Lung (tissue), 12 donors: ENCODE results near the gene TTYH3. TPM values are rescaled to one million over a fixed set of nuclear protein-coding genes. Genes with fewer than 3 reads are reported as not detected.

ENCODE experiments used
- ATAC-seq: fragments of 200-7000 bp; cut with Tn5 transposase; one replicate; pipeline ENCODE4 v1.9.1; 2020; ENCODE audit warnings: moderate number of reproducible peaks; ENCODE audit not compliant: insufficient read depth, low FRiP score
- DNase-seq, 3 donors: peaks; one replicate each; pipeline ENCODE4 v3.0.0-alpha.2; 2013 to 2017
- H3K27ac ChIP-seq, 2 donors: one replicate each; pipeline ENCODE4 v1.5.1; 2013; ENCODE audit warnings: mild to moderate bottlenecking in 2 of 2, moderate library complexity in 2 of 2, control low read depth in 1 of 2, inconsistent platforms in 1 of 2, low read depth in 1 of 2, low read length in 1 of 2
- H3K27me3 ChIP-seq, 3 donors: one replicate each; pipeline ENCODE4 v1.5.1; 2013; ENCODE audit warnings: low read length in 2 of 3; ENCODE audit not compliant: control insufficient read depth in 3 of 3, insufficient read depth in 3 of 3
- H3K36me3 ChIP-seq, 4 donors: one replicate each; pipeline ENCODE4 v1.5.1; 2013; ENCODE audit warnings: low read length in 4 of 4, mild to moderate bottlenecking in 1 of 4, moderate library complexity in 1 of 4; ENCODE audit not compliant: control insufficient read depth in 4 of 4, insufficient read depth in 4 of 4
- H3K4me1 ChIP-seq, 5 donors: one replicate each; pipeline ENCODE4 v1.5.1; 2013; ENCODE audit warnings: low read length in 5 of 5, mild to moderate bottlenecking in 2 of 5, moderate library complexity in 1 of 5; ENCODE audit not compliant: control insufficient read depth in 5 of 5, insufficient read depth in 5 of 5
- H3K4me3 ChIP-seq: one replicate; pipeline ENCODE4 v1.5.1; 2013; ENCODE audit warnings: mild to moderate bottlenecking, control low read depth, moderate library complexity
- H3K9ac ChIP-seq, 2 donors: one replicate each; pipeline ENCODE4 v1.5.1; 2013; ENCODE audit warnings: low read length in 2 of 2, control low read depth in 1 of 2; ENCODE audit not compliant: insufficient read depth in 1 of 2
- H3K9me3 ChIP-seq, 4 donors: one replicate each; pipeline ENCODE4 v1.5.1; 2013; ENCODE audit warnings: low read length in 3 of 4, mild to moderate bottlenecking in 1 of 4, moderate library complexity in 1 of 4; ENCODE audit not compliant: control insufficient read depth in 4 of 4, insufficient read depth in 3 of 4
- CTCF ChIP-seq: IDR thresholded peaks from 2 replicates; pipeline ENCODE4 v1.5.1; 2012; ENCODE audit warnings: mild to moderate bottlenecking; ENCODE audit errors: control extremely low read depth, extremely low read depth
- WGBS, 2 donors: extraction: QIAGEN DNeasy Blood & Tissue Kit; methylation state at CpG; one replicate each; pipeline ENCODE4 v1.1.7; 2013; 5-methylcytosine and 5-hydroxymethylcytosine counted together
- polyA plus RNA-seq, 2 donors: library from polyadenylated mRNA; stranded (reverse); fragments of 200-250 nt; gene quantifications; one replicate each; pipeline ENCODE4 v1.2.1, GENCODE V29; 2013
- total RNA-seq, 2 donors: library from RNA; depleted of rRNA in 1 of 2; stranded (reverse); fragments of >200 nt in 1 of 2; gene quantifications; one replicate each; pipeline ENCODE4 v1.2.1, GENCODE V29; 2014 to 2021
- donor health status: control.
- donor health status: control.
- donor health status: Bipolar disorder and iron deficiency.
- donor health status: healthy.
- donor health status: DM: yes; HTN: yes; CAD: no.

The TTYH3 gene
- total and polyA plus RNA-seq, 4 donors = 14.3 to 74.0 (median 55.8) TPM

- Histone ChIP-seq H3K9me3 (no peaks in the 10 kb centered on the region), H3K4me3 (no peak overlapping the region), H3K9ac (no peak overlapping the region), H3K27me3 (no peaks in the 10 kb centered on the region), H3K36me3 (peaks cover 0 to 6% (median 2%) of the 10 kb centered on the region in 4 donors), H3K27ac (no peak overlapping the region), H3K4me1 (peaks cover 0 to 53% (median 24%) of the 10 kb centered on the region in 5 donors)
- DNase-seq (no peak), ATAC-seq (no peak)
- 76 to 80% methylated on average over 12 of the region's 12 CpGs for WGBS, 2 donors
- TF ChIP-seq CTCF = no peak
Observed at GRCh38 chr7:2713978-2714377, 82.2 kb downstream of the TTYH3 start.

Other genes with a start within 250 kb of the TTYH3 start
- gene CHST12, start 228.4 kb upstream of the TTYH3 start, total RNA-seq = 10 to 100 TPM; 17.9 to 30.9 TPM
- 10 to 100 TPM; 14.7 to 15.7 TPM for gene CHST12, start 228.4 kb upstream of the TTYH3 start, polyA plus RNA-seq
- gene GRIFIN, start 155.6 kb upstream of the TTYH3 start, total RNA-seq = not detected
- not detected for gene GRIFIN, start 155.6 kb upstream of the TTYH3 start, polyA plus RNA-seq
- gene LFNG, start 112.2 kb upstream of the TTYH3 start, total RNA-seq = 10 to 100 TPM; 11.5 to 47.6 TPM
- 10 to 100 TPM; 18.9 to 28.6 TPM for gene LFNG, start 112.2 kb upstream of the TTYH3 start, polyA plus RNA-seq
- 10 to 100 TPM; 28.7 to 29.4 TPM for gene BRAT1, start 76.5 kb upstream of the TTYH3 start, total RNA-seq
- 10 to 100 TPM; 23.2 to 30.4 TPM for gene BRAT1, start 76.5 kb upstream of the TTYH3 start, polyA plus RNA-seq
- gene IQCE, start 73.0 kb upstream of the TTYH3 start, total RNA-seq = 10 to 100 TPM; 20.9 to 29.0 TPM
- 10 to 100 TPM in 1 of 2 donors, 1 to 10 TPM in 1; 8.1 to 11.0 TPM for gene IQCE, start 73.0 kb upstream of the TTYH3 start, polyA plus RNA-seq
- gene AMZ1, start 56.2 kb downstream of the TTYH3 start, total RNA-seq = 1 to 10 TPM in 1 of 2 donors, under 1 TPM in 1; 0.65 to 8.3 TPM
- under 1 TPM; 0.13 to 0.39 TPM for gene AMZ1, start 56.2 kb downstream of the TTYH3 start, polyA plus RNA-seq
- 10 to 100 TPM; 34.4 to 51.9 TPM for gene GNA12, start 212.3 kb downstream of the TTYH3 start, total RNA-seq
- gene GNA12, start 212.3 kb downstream of the TTYH3 start, polyA plus RNA-seq = 10 to 100 TPM; 11.0 to 32.6 TPM